Ramos (cell line): ENCODE measurements around the gene ERBB4.

Source experiments
- in situ Hi-C: fragments of 300-500 bp; cut with MboI; formaldehyde crosslinking; loops from one replicate; pipeline ENCODE4 v1.14.3; 2022; ENCODE audit warnings: low sequenced_read_pairs; ENCODE audit not compliant: unreplicated experiment

ERBB4 gene

DNA sequence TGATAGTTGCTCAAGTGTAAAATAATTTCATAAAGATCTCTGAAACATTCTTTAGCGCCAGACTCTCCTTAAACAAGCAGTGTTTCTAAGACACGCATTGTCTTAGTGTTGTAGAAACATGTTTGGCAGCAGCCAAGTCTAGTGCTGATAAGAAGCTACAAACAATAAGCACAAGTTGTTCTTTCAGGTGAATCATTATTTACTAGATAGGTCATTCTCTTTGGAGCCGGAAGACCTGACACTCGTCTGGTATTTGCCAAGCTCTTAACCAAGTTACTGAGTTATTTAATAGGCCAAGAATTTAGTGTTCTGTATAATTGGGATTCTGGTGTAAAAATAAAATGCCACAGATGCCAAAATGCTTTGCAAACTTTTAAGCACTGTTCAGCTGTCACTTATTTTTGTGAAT, 1130.1 kb downstream of the ERBB4 start:
- in situ Hi-C loops: no loop called here

DNA sequence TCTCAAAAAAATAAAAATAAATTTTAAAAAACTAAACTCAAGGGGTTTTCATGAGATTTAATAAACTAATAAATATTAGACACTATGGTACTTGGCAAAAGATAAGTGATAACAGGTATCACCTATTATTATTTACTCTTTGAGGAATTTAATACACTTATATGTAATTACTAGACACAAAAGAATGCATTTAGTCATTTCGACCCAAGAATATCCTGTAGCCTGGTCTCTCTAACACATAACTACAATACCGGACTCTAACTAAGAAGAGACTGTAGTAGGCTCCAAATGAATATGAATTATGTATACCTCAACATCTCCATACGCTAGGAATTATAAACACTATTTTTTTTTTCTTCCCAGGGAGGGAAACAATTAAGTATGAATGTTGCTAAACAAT, 1131.5 kb downstream of the ERBB4 start:
- in situ Hi-C loops: no loop called here

DNA sequence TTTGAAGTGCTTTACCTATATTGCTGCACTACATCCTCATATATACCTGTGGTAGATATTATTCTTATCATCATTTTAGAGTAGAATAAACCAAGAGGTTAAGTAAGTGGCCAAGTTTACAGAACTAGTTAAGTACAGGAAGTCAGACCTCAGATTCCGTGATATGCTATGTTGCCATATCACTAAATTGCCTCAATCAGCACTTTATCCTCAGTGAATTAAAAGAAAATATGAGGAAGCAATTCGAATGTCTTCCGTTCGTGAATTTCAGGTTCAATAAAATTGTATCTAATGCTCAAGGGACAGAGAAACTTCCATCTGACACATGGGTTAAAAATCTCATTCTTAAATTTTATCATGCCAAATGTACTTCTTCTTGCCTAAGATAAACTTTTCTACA, 1133.6 kb downstream of the ERBB4 start:
- in situ Hi-C loops: no loop called here

DNA sequence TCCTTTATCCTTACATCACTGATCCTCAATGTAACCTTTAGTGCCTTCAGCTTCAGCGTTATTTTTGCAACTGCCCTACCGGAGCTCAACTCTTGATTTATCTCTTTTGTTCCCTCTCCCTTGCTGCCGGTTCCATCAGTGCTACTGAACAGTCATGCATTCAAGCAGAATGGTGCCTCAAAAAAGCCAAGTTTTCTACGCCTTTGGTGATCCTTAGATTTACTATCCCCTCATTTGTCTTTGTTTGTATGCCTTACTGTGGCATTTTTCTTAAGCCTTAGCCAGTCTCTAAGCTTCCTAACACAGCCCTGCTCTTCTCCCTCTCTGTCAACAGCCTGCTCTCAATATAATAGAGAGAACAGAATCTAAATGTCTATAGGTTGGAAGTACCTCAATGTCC, 1134.5 kb downstream of the ERBB4 start:
- in situ Hi-C loops: no loop called here

DNA sequence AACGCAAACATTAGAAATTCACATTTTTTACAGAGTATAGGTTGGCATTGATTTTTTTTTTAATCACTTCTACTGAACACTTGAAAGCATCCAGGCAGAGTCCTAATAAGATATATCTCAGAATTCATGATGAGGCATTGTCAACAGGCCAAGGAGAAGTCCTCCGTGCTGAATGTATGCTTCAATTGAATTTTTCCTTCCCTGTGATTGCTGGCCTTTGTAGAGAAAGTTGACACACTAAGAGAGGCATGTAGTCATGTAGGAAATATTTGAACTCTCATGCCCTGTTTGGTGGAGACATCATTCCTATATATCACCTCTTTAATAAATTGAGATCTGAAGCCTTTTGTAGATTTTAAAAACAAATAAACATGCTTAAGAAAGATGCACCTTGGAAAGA, 1137.3 kb downstream of the ERBB4 start:
- in situ Hi-C loops: no loop called here

DNA sequence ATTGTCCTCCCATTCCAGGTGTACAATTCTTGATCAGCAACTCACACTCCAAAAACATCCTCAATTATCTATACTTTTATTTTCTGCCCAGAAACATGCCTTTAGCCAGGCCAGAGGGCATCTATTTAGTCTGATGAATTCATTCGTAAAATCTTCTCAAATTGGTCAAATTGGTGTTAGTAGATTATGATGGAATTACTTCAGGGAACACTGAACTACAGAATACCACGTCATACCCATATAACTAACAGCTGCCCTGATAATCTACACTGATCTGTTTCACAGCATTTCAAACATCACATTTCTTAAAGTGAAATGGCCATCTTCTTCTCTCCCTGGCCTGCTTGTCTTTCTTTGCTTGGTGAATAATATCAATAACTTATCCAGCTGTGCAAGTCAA, 1140.8 kb downstream of the ERBB4 start:
- in situ Hi-C loops: no loop called here

DNA sequence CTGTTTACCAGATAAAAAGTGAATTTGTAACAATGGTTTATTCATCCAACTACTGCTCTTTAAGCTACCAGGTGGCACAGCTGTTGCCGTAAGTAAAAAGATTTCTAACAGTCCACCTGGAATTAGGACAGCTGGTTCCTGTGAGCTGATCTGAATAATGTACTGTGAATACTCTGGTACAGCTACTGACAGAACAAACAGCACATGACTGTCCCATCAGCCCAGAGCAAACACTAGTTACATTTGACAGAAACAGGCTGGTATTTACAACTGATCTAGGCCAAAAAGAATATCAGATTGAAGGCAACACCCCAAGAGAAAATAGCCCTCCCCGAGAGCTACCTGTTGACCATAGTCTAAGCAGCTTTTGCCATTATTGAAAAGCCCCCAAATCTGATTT, 1141.8 kb downstream of the ERBB4 start:
- in situ Hi-C loops: no loop called here

DNA sequence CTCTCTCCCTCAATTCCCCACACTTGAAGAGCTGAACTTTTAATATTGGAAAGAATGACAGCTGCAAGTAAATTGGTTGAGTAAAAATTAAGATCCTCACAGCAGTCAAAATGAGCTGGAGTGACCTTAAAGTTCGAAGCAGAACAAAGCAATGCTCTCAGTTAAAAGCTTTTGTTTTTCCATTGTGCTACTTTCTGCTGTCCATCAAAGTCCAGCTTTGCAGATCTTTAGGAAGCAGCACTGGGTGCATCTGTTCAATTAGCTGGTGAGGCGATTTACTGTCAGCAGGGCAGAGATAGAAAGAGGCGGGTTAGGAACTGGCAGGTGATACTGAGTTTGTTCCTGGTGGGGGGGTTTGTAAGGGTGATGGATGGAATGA, 1147.4 kb downstream of the ERBB4 start:
- in situ Hi-C loops: no loop called here

DNA sequence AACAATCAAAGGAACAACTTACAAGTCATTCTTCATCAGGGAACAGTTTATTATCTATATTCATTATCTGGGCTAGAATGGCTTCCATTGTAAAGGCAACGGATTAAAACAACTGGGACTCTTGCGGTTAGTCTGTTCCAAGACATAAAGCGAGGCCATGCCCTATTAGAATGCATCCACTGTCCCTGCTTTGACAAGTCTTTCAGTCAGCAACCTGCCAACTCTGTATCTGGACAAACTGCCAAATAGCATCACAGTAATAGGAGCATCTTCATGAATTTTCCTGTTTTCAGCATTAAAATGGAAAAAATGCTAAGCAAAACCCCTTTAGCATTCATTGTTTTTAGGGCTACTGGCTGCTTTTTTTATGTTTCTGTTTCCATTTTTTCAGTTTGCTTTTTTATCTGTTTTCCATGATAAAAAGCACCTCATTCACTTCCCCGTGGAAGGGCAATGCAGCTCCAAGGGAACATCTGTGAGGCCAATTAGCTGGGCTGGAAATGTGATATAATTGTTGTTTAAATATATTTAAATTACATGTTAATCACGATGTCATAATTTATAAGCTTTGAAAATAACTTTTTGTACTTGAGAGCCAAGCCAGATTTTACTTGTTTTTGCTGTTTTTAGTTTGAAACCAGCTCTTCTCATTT, 1147.9 kb downstream of the ERBB4 start:
- in situ Hi-C loops: no loop called here

DNA sequence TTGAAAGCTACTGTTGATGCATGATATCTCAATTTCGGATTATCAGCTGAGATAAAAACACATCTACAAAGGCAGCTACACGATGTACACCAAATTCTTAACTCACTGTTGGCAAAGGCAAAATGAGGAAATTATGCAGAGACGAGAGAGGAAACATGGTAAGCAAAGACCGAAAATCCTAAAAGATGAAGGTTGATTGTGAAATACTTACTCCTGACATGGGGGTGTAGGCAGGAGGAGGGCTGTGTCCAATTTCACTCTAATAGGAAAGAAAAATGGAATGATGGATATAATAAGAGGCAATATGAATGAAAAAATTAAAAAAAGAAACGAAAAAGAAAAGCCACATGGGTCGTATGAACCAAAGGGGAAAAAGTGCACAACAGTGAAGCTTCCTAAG, 1150.9 kb downstream of the ERBB4 start:
- in situ Hi-C loops: no loop called here

DNA sequence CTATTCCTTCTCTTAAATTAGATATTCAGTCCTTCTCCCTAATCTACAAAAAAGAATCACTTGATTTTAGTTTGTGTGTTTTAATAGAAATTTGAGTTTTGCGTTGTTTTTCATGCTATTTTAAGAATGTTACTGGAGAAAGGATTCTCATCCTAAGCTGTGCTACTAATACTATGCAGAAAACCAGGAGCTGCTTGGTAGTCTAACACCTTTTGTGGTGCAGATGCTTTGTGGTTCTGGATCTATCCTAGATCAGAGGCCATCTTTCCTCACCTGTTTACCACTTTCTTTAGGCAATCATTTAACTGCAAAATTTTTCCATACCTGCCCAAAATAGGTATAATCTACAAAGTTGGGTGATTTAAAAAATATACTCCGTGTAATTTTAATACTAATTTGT, 1158.6 kb downstream of the ERBB4 start:
- in situ Hi-C loops: no loop called here

DNA sequence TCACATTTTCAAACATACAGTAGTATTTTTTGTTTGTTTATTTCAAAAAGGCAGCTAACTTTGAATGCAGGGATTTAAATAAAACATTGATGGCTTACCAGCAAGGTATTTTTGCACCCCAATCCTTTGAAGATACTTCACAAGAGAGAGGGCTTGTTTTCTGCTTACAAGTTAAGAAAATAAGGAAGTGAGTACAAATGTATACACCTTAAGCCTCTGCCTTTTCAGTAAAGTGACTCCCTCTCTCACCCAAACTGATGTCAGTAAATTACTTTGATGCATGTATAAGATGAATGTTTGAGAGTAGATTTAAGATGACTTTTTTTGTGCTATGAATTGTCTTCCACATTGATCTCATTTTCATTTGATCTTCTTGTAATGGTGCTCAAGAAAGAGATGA, 1162.2 kb downstream of the ERBB4 start:
- in situ Hi-C loops: no loop called here

DNA sequence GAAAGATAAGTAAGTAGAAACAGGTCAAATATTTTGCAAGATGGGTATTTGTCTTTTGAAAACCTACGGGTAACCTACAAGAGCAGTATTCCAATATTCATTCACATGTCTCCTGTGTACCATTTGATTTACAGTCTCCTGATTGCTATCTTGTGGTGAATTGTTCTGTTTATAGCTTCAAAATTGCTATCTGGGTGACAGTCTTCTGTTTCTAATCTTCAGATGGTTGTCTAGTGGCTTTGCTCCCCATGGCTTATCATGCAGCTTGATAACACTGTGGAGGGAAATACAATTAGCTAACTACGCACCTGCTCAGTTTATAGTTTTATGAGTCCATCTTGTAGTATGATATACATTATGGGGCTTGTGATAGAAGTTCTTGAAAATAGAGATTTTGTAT, 1165.4 kb downstream of the ERBB4 start:
- in situ Hi-C loops: no loop called here

DNA sequence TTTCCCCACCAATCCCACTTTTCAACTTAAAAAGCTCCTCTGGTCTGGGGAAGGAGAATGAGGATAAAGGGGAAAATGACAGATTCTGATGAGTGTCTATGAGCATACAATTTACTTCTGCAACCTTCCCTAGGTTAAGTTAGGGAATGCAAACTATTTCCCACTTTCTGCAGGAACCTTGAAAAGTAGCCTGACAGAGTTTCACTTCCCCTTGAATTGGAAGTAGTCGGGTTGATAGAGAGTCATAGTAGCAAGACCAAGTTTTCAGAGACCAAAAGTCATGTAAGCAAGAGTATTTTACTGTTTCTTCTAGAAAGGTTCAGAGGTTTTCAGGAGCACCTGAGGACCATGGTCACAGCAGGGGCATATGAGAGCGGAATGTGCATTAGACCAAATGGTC, 1167.1 kb downstream of the ERBB4 start:
- in situ Hi-C loops: no loop called here

DNA sequence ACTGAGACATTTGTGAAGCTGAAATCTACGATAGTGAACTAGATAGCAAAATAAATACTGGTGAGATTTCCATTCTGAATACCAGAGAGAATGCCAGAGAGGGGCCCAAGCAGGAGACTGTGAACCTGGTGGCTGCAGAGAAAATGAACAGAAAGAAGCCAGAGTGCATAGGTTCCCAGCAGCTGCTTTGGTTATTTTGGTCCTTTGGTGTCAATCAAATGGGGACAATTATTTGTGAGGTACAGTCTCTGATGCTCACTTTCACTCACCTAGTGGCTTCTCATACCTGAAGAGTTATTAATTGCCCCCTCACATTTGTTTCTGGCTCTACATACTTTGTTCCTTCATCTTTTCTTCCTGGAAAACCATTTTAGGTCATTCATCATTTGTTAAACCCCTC, 1170.1 kb downstream of the ERBB4 start:
- in situ Hi-C loops: no loop called here

DNA sequence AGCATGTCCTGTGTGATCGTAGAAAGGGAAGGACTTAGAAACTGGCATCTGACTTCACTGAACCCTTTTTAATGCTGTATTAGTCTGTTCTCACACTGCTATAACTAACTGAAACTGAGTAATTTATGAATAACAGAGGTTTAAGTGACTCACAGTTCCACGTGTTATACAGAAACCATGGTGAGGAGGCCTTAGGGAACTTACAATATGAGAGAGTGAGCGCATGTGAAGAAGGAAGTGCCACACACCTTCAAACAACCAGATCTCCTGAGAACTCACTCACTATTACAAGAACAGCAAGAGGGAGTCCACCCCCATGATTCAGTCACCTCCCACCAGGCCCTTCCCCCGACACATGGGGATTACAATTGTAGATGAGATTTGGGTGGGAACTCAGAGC, 1170.9 kb downstream of the ERBB4 start:
- in situ Hi-C loops: no loop called here

DNA sequence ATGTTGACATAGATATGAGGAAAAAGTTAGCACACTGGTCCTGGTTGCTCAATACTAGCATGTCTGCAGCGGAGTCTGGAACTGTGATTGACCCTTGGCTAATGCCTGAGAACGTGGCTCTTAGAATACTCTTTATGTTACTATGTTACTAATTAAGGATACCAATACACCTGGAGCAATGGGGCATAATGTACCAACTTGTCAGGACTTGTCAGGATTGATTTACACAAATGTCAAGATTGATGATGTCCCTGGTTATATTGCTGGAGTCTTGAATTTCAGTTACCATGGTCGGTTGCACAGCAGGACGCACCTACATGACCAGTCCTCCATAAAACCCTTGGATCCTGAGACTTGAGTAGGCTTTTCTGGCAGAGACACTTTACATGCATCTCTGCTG, 1171.3 kb downstream of the ERBB4 start:
- in situ Hi-C loops: no loop called here

DNA sequence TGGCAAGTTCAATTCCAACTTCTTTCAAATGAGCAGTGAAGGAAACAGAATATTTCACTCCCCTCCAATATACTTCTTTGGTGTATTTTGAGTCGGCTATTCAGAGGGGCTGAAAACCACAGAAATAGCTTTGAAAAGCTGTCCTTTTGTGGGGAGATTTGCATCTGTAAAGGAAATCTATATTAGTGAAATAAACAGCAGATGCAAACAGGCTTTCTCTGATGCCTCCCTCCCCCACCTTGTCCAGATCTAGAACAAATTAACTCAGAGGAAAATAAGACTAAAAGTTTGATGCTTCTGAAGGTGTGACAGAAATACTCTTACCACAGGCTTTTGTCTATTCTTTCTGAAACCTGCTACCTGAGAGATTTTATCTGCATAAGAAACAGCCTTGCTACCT, 1173.7 kb downstream of the ERBB4 start:
- in situ Hi-C loops: no loop called here

DNA sequence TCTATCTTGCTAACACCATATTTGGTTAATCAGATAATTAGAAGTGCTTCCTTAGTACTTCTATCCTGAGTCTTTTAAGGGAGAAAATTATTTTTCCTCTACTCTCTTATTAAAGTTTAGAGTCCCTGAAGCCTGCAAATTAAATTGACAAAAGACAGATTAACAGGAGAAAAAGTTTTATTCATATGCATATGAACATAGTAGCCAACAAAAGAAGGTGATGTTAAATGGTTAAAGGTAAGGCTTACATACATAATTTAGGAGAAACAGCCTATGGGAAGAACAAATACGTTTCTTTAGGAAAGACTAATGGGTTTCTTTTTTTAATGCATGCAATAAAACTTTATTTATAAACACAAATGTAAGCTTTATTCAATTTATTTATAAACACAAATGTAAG, 1177.2 kb downstream of the ERBB4 start:
- in situ Hi-C loops: no loop called here

DNA sequence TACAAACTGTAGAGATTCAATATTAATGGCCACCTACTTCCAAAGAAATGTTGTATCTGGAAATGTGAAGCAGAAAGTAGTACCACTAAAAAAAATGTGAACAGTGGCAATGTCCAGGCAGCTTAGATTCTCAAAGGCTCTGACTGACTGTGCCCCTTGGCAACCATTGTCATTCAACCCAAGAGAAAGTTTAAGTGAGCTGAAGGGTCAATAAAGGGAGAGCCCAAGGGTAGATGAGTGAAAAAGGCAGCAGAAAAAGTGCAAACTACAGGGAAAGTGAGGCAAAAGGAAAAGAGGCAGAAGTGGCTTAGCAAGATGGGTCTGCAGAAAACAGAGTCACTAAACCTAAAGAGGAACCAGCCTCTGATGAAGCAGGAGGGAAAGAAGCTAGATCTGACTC, 1179.3 kb downstream of the ERBB4 start:
- in situ Hi-C loops: no loop called here

DNA sequence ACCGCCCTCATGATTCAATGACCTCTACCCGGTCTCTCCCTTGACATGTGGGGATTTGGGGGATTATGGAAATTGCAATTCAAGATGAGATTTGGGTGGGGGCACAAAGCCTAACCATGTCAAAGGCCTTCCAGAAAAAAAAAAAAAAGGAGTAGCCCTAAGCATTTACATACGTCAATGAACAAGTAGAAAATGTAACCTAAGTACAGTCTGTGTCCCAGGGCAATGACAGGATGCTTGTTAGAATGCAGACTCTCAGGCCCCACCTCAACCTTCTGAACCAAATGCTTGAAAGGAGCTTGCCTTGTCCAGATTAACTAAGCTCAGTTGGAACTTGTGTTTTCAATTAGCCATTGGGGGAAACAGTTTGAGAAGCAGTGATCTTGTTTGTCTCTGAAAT, 1180.1 kb downstream of the ERBB4 start:
- in situ Hi-C loops: no loop called here

DNA sequence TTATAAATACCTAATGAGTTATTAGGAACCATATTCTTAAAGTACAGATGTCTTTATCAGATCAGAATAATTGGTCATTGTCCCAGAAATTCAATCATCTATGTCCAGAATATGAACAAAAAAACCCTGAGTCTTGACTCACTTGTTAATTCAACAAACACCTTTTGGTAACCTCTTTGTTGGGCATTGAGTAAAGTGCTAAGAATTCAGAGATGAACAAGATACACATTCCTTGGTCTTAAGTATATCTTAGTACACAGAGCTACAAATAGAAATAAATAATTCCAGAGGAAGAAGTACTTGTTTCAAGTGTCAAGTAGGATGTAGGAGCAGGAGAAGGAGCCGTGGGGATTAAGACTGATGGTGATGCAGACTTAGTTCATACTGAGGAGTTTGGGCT, 1184.1 kb downstream of the ERBB4 start:
- in situ Hi-C loops: no loop called here

DNA sequence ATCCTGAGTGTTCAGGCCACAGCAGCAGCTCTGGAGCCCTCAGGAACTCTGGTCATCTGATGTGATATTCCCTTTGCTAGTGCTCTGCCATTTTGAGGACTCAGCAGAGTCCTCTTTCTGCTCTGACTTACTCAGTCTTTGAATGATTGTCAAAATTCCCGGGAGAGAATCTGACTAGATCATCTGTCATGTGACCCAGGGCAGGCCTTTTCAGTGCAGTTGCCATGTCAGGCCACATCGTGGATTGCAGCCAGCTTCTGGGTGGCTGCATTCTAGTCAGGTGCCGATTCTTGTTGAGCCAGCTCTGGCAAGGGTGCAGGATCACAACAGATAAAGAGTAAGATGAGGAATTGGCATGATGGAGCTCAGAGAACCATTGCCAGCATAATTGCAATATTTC, 1186.6 kb downstream of the ERBB4 start:
- in situ Hi-C loops: no loop called here
